HFFc6 (cell line): ENCODE measurements around the gene NHLRC4. TPM values are rescaled to one million over a fixed set of nuclear protein-coding genes. Genes with fewer than 3 reads are reported as not detected.
A peak's percentile ranks its signal among the peaks of the same experiment; 100 is the strongest.

Experiments
- DNase-seq: peaks from one replicate; pipeline ENCODE4 v3.0.0-alpha.2; 2018
- H3K27ac Mint-ChIP-seq: 2 replicates; pipeline ENCODE4 v1.8.0; 2020; ENCODE audit warnings: mild to moderate bottlenecking, mixed read lengths
- H3K27me3 Mint-ChIP-seq: 2 replicates; pipeline ENCODE4 v1.8.0; 2021; ENCODE audit warnings: mild to moderate bottlenecking, moderate library complexity, mixed read lengths; ENCODE audit not compliant: insufficient read depth
- H3K36me3 Mint-ChIP-seq: 2 replicates; pipeline ENCODE4 v1.8.0; 2021; ENCODE audit warnings: low read depth, mixed read lengths
- H3K4me1 Mint-ChIP-seq: 2 replicates; pipeline ENCODE4 v1.8.0; 2020; ENCODE audit warnings: low read depth, mixed read lengths
- H3K4me3 Mint-ChIP-seq: 2 replicates; pipeline ENCODE4 v1.8.0; 2020; ENCODE audit warnings: mild to moderate bottlenecking, moderate library complexity, mixed read lengths
- H3K9me3 Mint-ChIP-seq: 2 replicates; pipeline ENCODE4 v1.8.0; 2020; ENCODE audit warnings: mild to moderate bottlenecking, mixed read lengths
- CTCF ChIP-seq: fragments of 200-600 bp; sonication (generic); IDR thresholded peaks from 2 replicates; pipeline ENCODE4 v1.5.0; 2021; ENCODE audit warnings: antibody characterized with exemption, mild to moderate bottlenecking
- total RNA-seq, 6 experiments: library from RNA; stranded (reverse); fragmentation: NEBNext Ultra II Directional; extraction: Animal tissue kit (Norgen Biotek cat#: 25700); gene quantifications; 2 replicates in 1 of 6; 3 replicates in 5 of 6; pipeline ENCODE4 v1.2.3, GENCODE V29; 2021

NHLRC4 gene
- total RNA-seq, 6 experiments from 2014 or later = 0.24 to 0.58 (median 0.28) TPM; not detected in 1

GRCh38 chr16:609316-609715 lies 42.5 kb downstream of the NHLRC4 start:
- H3K4me3 Mint-ChIP-seq = no peak overlapping the region
- no peak for TF ChIP-seq CTCF
- H3K9me3 Mint-ChIP-seq = peaks cover 35% of the 10 kb centered on the region
- DNase-seq = no peak
- H3K27ac Mint-ChIP-seq = no peak overlapping the region
- peaks cover 6% of the 10 kb centered on the region for H3K27me3 Mint-ChIP-seq
- H3K36me3 Mint-ChIP-seq = peaks cover 23% of the 10 kb centered on the region
- no peaks in the 10 kb centered on the region for H3K4me1 Mint-ChIP-seq

GRCh38 chr16:609984-610383 lies 43.2 kb downstream of the NHLRC4 start:
- no peak overlapping the region; the same call in 1 of the 2 replicates for H3K27ac Mint-ChIP-seq
- peaks cover 34% of the 10 kb centered on the region for H3K9me3 Mint-ChIP-seq
- no peak overlapping the region for H3K4me3 Mint-ChIP-seq
- H3K36me3 Mint-ChIP-seq = peaks cover 29% of the 10 kb centered on the region
- DNase-seq = no peak
- no peaks in the 10 kb centered on the region for H3K4me1 Mint-ChIP-seq
- no peak for TF ChIP-seq CTCF
- H3K27me3 Mint-ChIP-seq = peaks cover 6% of the 10 kb centered on the region

- TF ChIP-seq CTCF = peak; percentile 61; the same call in 1 of the 2 replicates
- peaks cover 24% of the 10 kb centered on the region for H3K36me3 Mint-ChIP-seq
- peaks cover 6% of the 10 kb centered on the region for H3K27me3 Mint-ChIP-seq
- H3K27ac Mint-ChIP-seq = no peak overlapping the region; the same call in 1 of the 2 replicates
- no peak overlapping the region for H3K4me3 Mint-ChIP-seq
- H3K9me3 Mint-ChIP-seq = peaks cover 27% of the 10 kb centered on the region
- DNase-seq = no peak
- no peaks in the 10 kb centered on the region for H3K4me1 Mint-ChIP-seq
Observed at GRCh38 chr16:610513-611381, 43.9 kb downstream of the NHLRC4 start.

- peaks cover 23% of the 10 kb centered on the region for H3K9me3 Mint-ChIP-seq
- H3K4me3 Mint-ChIP-seq = no peak overlapping the region
- no peak overlapping the region for H3K27ac Mint-ChIP-seq
- no peak for DNase-seq
- TF ChIP-seq CTCF = no peak
- H3K4me1 Mint-ChIP-seq = no peaks in the 10 kb centered on the region
- no peaks in the 10 kb centered on the region for H3K27me3 Mint-ChIP-seq
- peaks cover 24% of the 10 kb centered on the region for H3K36me3 Mint-ChIP-seq
Observed at GRCh38 chr16:615122-615521, 48.3 kb downstream of the NHLRC4 start.

- no peak for DNase-seq
- peaks cover 18% of the 10 kb centered on the region for H3K36me3 Mint-ChIP-seq
- H3K9me3 Mint-ChIP-seq = peaks cover 16% of the 10 kb centered on the region
- H3K4me3 Mint-ChIP-seq = no peak overlapping the region
- H3K4me1 Mint-ChIP-seq = peaks cover 7% of the 10 kb centered on the region; the same call in 1 of the 2 replicates
- no peak overlapping the region for H3K27ac Mint-ChIP-seq
- no peak for TF ChIP-seq CTCF
- H3K27me3 Mint-ChIP-seq = no peaks in the 10 kb centered on the region
Observed at GRCh38 chr16:616733-617586, 50.2 kb downstream of the NHLRC4 start.
